ENCODE measurements around the gene LRRC58. TPM values are rescaled to one million over a fixed set of nuclear protein-coding genes. Genes with fewer than 3 reads are reported as not detected.

Gene LRRC58
- total RNA-seq, 1 experiment from 2014 or later, result 34.8 TPM

GRCh38 chr3:120302361-120302760 is 46.8 kb downstream of the LRRC58 start:
- Histone ChIP-seq H3K27me3 (ENCODE audit: insufficient read depth, low read length) (no peaks in the 10 kb centered on the region), H3K9ac (ENCODE audit: low read length) (no peak overlapping the region), H3K36me3 (ENCODE audit: control insufficient read depth in 1 of 2, insufficient read depth in 2 of 2, low read length in 2 of 2) (no peaks in the 10 kb centered on the region), H3K4me3 (replicated peaks in 1 of 2; ENCODE audit: low read depth in 1 of 2, low read length in 2 of 2) (no peak overlapping the region), H3K9me2 (ENCODE audit: insufficient read depth) (no peaks in the 10 kb centered on the region), H3K9me3 (ENCODE audit: control insufficient read depth in 1 of 2, insufficient read depth in 1 of 2, low read depth in 1 of 2, low read length in 2 of 2) (no peaks in the 10 kb centered on the region), H3K27ac (ENCODE audit: low read depth, low read length) (no peak overlapping the region), H2AFZ (ENCODE audit: low read depth, low read length, poor library complexity, severe bottlenecking) (no peak overlapping the region), H4K20me1 (ENCODE audit: insufficient read depth) (no peaks in the 10 kb centered on the region), H3K79me2 (ENCODE audit: insufficient read depth, low read length) (no peaks in the 10 kb centered on the region), H3K4me2 (ENCODE audit: low read length) (no peak overlapping the region), H3K4me1 (ENCODE audit: control insufficient read depth in 1 of 2, insufficient read depth in 2 of 2, low read length in 2 of 2) (peaks cover 10 to 25% of the 10 kb centered on the region in 2 experiments)
- POLR2A ChIA-PET, result no interaction called here
- intact Hi-C loops (cut with micrococcal nuclease), result no loop called here
- no peak for TF ChIP-seq JUND (IDR thresholded peaks at IDR 0.05)
- TF ChIP-seq CEBPB (IDR thresholded peaks at IDR 0.05; ENCODE audit: low read depth), result no peak
- no peak for TF ChIP-seq TCF7L2 (IDR thresholded peaks at IDR 0.05; ENCODE audit: borderline replicate concordance, extremely low read depth, insufficient read depth, insufficient read length)
- RAD21 ChIA-PET (ENCODE audit: low non-redundant PET in 1 of 2, low total read pairs in 2 of 2, uncharacterized antibody in 2 of 2, unreplicated experiment in 2 of 2), result no interaction called here
- no TSS peak for BruUV-seq (replicated peaks)
- CTCF ChIA-PET, result no interaction called here
- ATAC-seq, result no peak
- no peak for DNase-seq (ENCODE audit: low read depth, low spot score)

GRCh38 chr3:120300971-120301370 is 48.2 kb downstream of the LRRC58 start:
- Histone ChIP-seq H3K9ac (ENCODE audit: low read length) (no peak overlapping the region), H3K4me2 (ENCODE audit: low read length) (no peak overlapping the region), H3K9me2 (ENCODE audit: insufficient read depth) (no peaks in the 10 kb centered on the region), H3K4me3 (replicated peaks in 1 of 2; ENCODE audit: low read depth in 1 of 2, low read length in 2 of 2) (no peak overlapping the region), H3K9me3 (ENCODE audit: control insufficient read depth in 1 of 2, insufficient read depth in 1 of 2, low read depth in 1 of 2, low read length in 2 of 2) (no peaks in the 10 kb centered on the region), H2AFZ (ENCODE audit: low read depth, low read length, poor library complexity, severe bottlenecking) (no peak overlapping the region), H3K36me3 (ENCODE audit: control insufficient read depth in 1 of 2, insufficient read depth in 2 of 2, low read length in 2 of 2) (no peaks in the 10 kb centered on the region), H3K79me2 (ENCODE audit: insufficient read depth, low read length) (no peaks in the 10 kb centered on the region), H4K20me1 (ENCODE audit: insufficient read depth) (no peaks in the 10 kb centered on the region), H3K27me3 (ENCODE audit: insufficient read depth, low read length) (no peaks in the 10 kb centered on the region), H3K27ac (ENCODE audit: low read depth, low read length) (no peak overlapping the region), H3K4me1 (ENCODE audit: control insufficient read depth in 1 of 2, insufficient read depth in 2 of 2, low read length in 2 of 2) (peaks cover 7 to 16% of the 10 kb centered on the region in 2 experiments)
- CTCF ChIA-PET, result no interaction called here
- DNase-seq (ENCODE audit: low read depth, low spot score) (no peak), ATAC-seq (no peak)
- POLR2A ChIA-PET, result no interaction called here
- RAD21 ChIA-PET (ENCODE audit: low non-redundant PET in 1 of 2, low total read pairs in 2 of 2, uncharacterized antibody in 2 of 2, unreplicated experiment in 2 of 2), result no interaction called here
- intact Hi-C loops (cut with micrococcal nuclease), result no loop called here
- no TSS peak for BruUV-seq (replicated peaks)
- TF ChIP-seq EZH2 (IDR thresholded peaks at IDR 0.05) (no peak), SRF (IDR thresholded peaks at IDR 0.05; ENCODE audit: low read depth) (no peak), FOSL1 (IDR thresholded peaks at IDR 0.05; ENCODE audit: low read depth) (no peak), SIN3A (IDR thresholded peaks at IDR 0.05; ENCODE audit: low read depth) (no peak), MAX (IDR thresholded peaks at IDR 0.05) (no peak), ELF1 (IDR thresholded peaks at IDR 0.05; ENCODE audit: borderline replicate concordance, low read depth) (no peak), RAD21 (IDR thresholded peaks at IDR 0.05; ENCODE audit: low read depth) (no peak), ATF3 (IDR thresholded peaks at IDR 0.05) (no peak), CTCF (IDR thresholded peaks at IDR 0.05 in 2 of 3, conservative IDR thresholded peaks at IDR 0.05 in 1 of 3; ENCODE audit: borderline replicate concordance in 1 of 3, insufficient read depth in 1 of 3, low read depth in 2 of 3, low read length in 2 of 3) (no peak), SP1 (IDR thresholded peaks at IDR 0.05; ENCODE audit: low read depth) (no peak), EGR1 (IDR thresholded peaks at IDR 0.05; ENCODE audit: low read depth) (no peak), EZH2phosphoT487 (IDR thresholded peaks at IDR 0.05; ENCODE audit: borderline replicate concordance) (no peak), TCF7L2 (IDR thresholded peaks at IDR 0.05; ENCODE audit: borderline replicate concordance, extremely low read depth, insufficient read depth, insufficient read length) (no peak), YY1 (IDR thresholded peaks at IDR 0.05; ENCODE audit: extremely low read depth, insufficient replicate concordance, low read depth, low read length) (no peak), CBX3 (IDR thresholded peaks at IDR 0.05; ENCODE audit: low read depth) (no peak), ZBTB33 (IDR thresholded peaks at IDR 0.05; ENCODE audit: extremely low read depth, insufficient replicate concordance, low read length) (no peak), ZFX (IDR thresholded peaks at IDR 0.05) (no peak), JUND (IDR thresholded peaks at IDR 0.05) (no peak)

Data from HCT116 (cell line).